ENCODE measurements around the gene GPN2. TPM values are rescaled to one million over a fixed set of nuclear protein-coding genes. Genes with fewer than 3 reads are reported as not detected.

The GPN2 gene
- total and polyA plus RNA-seq, 2 of the 4 experiments (the other 2 are of a cell fraction) = 15.4 to 22.2 TPM

GRCh38 chr1:26832249-26832960 lies 57.7 kb downstream of the GPN2 start:
- Histone ChIP-seq H3K14ac (replicated peaks; ENCODE audit: low read depth, low read length) (no peak overlapping the region), H3K4me3 (ENCODE audit: insufficient read depth, low read depth, low read length) (no peak overlapping the region), H2BK120ac (ENCODE audit: low read depth, low read length) (no peak overlapping the region), H2BK5ac (ENCODE audit: low read depth, low read length, poor library complexity, severe bottlenecking) (no peak overlapping the region), H4K5ac (ENCODE audit: low read depth, low read length) (no peak overlapping the region), H3K23ac (ENCODE audit: low read depth, low read length) (no peak overlapping the region), H2BK15ac (ENCODE audit: low read depth, low read length) (no peak overlapping the region), H3K4ac (ENCODE audit: low read depth, low read length) (no peak overlapping the region), H3K27me3 (ENCODE audit: control insufficient read depth, insufficient read depth, low read length) (no peaks in the 10 kb centered on the region), H4K91ac (ENCODE audit: insufficient read depth, low read depth, low read length) (no peak overlapping the region), H2AK9ac (replicated peaks; ENCODE audit: low read depth, low read length, poor library complexity) (no peak overlapping the region), H3K56ac (ENCODE audit: extremely low read depth, insufficient read depth, low read length) (no peak overlapping the region), H3K4me1 (ENCODE audit: control insufficient read depth, insufficient read depth, low read length) (peaks cover 19% of the 10 kb centered on the region), H3K79me1 (ENCODE audit: low read depth in 1 of 2, low read length in 2 of 2) (peaks cover 33 to 54% of the 10 kb centered on the region in 2 experiments), H3K9me3 (ENCODE audit: control insufficient read depth, insufficient read depth, low read length) (no peaks in the 10 kb centered on the region), H4K8ac (ENCODE audit: low read depth in 2 of 2, low read length in 2 of 2) (no peak overlapping the region), H4K20me1 (ENCODE audit: insufficient read depth, low read length) (peaks cover 40% of the 10 kb centered on the region), H3K18ac (ENCODE audit: low read depth, low read length) (no peak overlapping the region), H3K4me2 (ENCODE audit: low read depth, low read length) (no peak overlapping the region), H3K36me3 (ENCODE audit: control insufficient read depth, insufficient read depth, low read length) (peaks cover 44% of the 10 kb centered on the region), H2AFZ (replicated peaks; ENCODE audit: low read length, poor library complexity) (no peak overlapping the region), H3K9ac (ENCODE audit: low read depth, low read length) (no peak overlapping the region), H3K9me1 (ENCODE audit: insufficient read depth, low read length) (peaks cover 13% of the 10 kb centered on the region), H2AK5ac (ENCODE audit: low read depth, low read length) (no peak overlapping the region), H3K27ac (ENCODE audit: insufficient read depth, low read length) (no peak overlapping the region), H2BK20ac (ENCODE audit: low read depth, low read length) (no peak overlapping the region)
- intact Hi-C loops (cut with micrococcal nuclease) (no loop called here), in situ Hi-C loops (cut with MboI; ENCODE audit: low sequenced_read_pairs) (no loop called here), dilution Hi-C loops (cut with HindIII; ENCODE audit: low sequenced_read_pairs, unreplicated experiment) (no loop called here)
- CTCF ChIA-PET = interaction anchor here (0.7 kb wide), 1 partner anchor 16 kb away, joined by 3 read pairs; no protein-coding TSS in a partner anchor
- no TSS peak for BruUV-seq (replicated peaks)
- DNase-seq (no peak), ATAC-seq (ENCODE audit: low read depth) (no peak)
- TF ChIP-seq CTCF (conservative IDR thresholded peaks at IDR 0.05; ENCODE audit: low read depth, low read length) = no peak
- no peak for TF ChIP-seq MXI1 (IDR thresholded peaks at IDR 0.05; ENCODE audit: borderline replicate concordance, low read depth, low read length)
- no peak for TF ChIP-seq FOS (IDR thresholded peaks at IDR 0.05; ENCODE audit: low read depth, low read length)
- TF ChIP-seq RFX5 (IDR thresholded peaks at IDR 0.05; ENCODE audit: low read depth, low read length) = no peak
- TF ChIP-seq ELK1 (IDR thresholded peaks at IDR 0.05; ENCODE audit: borderline replicate concordance, low read depth, low read length) = no peak
- TF ChIP-seq CEBPB (IDR thresholded peaks at IDR 0.05; ENCODE audit: low read depth, low read length) = no peak
- no peak for TF ChIP-seq SMC3 (IDR thresholded peaks at IDR 0.05; ENCODE audit: low read depth, low read length)
- TF ChIP-seq POLR2A (IDR thresholded peaks at IDR 0.05; ENCODE audit: low read depth, low read length) = no peak
- TF ChIP-seq MAZ (IDR thresholded peaks at IDR 0.05; ENCODE audit: borderline replicate concordance, low read depth, low read length) = no peak
- TF ChIP-seq USF2 (IDR thresholded peaks at IDR 0.05; ENCODE audit: low read depth, low read length) = no peak
- TF ChIP-seq CHD1 (IDR thresholded peaks at IDR 0.05; ENCODE audit: low read depth, low read length) = no peak
- no peak for TF ChIP-seq BHLHE40 (IDR thresholded peaks at IDR 0.05; ENCODE audit: low read depth, low read length)
- 91% methylated on average over 6 of the region's 16 CpGs; no CpG with 5 or more reads in 1 of the 2 experiments for WGBS, 2 experiments (ENCODE audit: extremely low coverage in 2 of 2, insufficient read length in 1 of 2)
- POLR2A ChIA-PET (ENCODE audit: unreplicated experiment) = no interaction called here

Measured in IMR-90 (cell line).